GM19455 (cell line): ENCODE measurements around the gene TNFAIP3.
"Not testable (repeated sequence)": the region's sequence is repeated elsewhere in the genome, so short reads cannot be mapped to it uniquely, and the experiment has no call there.

Experiments
- ATAC-seq: cut with Tn5 transposase; IDR thresholded peaks from one replicate; pipeline ENCODE4 v1.9.1; 2021; ENCODE audit not compliant: unreplicated experiment

The TNFAIP3 gene

GRCh38 chr6:137844327-137844726 lies 22.7 kb upstream of the TNFAIP3 start:
- not testable (repeated sequence) for ATAC-seq

- not testable (repeated sequence) for ATAC-seq
These were observed 22.3 kb upstream of the TNFAIP3 start for GRCh38 chr6:137844773-137845172.

GRCh38 chr6:137845460-137845859 lies 21.6 kb upstream of the TNFAIP3 start:
- no peak for ATAC-seq

GRCh38 chr6:137846274-137846673 lies 20.8 kb upstream of the TNFAIP3 start:
- no peak for ATAC-seq

GRCh38 chr6:137846772-137847313 lies 20.2 kb upstream of the TNFAIP3 start:
- ATAC-seq = no peak

GRCh38 chr6:137847748-137848147 lies 19.3 kb upstream of the TNFAIP3 start:
- ATAC-seq = no peak

- no peak for ATAC-seq
These were observed 18.4 kb upstream of the TNFAIP3 start for GRCh38 chr6:137848672-137849071.

GRCh38 chr6:137849181-137849980 lies 17.7 kb upstream of the TNFAIP3 start:
- ATAC-seq = no peak

GRCh38 chr6:137849981-137850714 lies 16.9 kb upstream of the TNFAIP3 start:
- ATAC-seq = no peak

GRCh38 chr6:137850816-137851602 lies 16.1 kb upstream of the TNFAIP3 start:
- ATAC-seq = no peak

GRCh38 chr6:137851669-137852068 lies 15.4 kb upstream of the TNFAIP3 start:
- no peak for ATAC-seq

GRCh38 chr6:137852346-137852745 lies 14.7 kb upstream of the TNFAIP3 start:
- no peak for ATAC-seq

GRCh38 chr6:137852811-137853210 lies 14.2 kb upstream of the TNFAIP3 start:
- no peak for ATAC-seq

GRCh38 chr6:137853569-137854213 lies 13.4 kb upstream of the TNFAIP3 start:
- ATAC-seq = no peak

- no peak for ATAC-seq
These were observed 10.7 kb upstream of the TNFAIP3 start for GRCh38 chr6:137856138-137856898.

- no peak for ATAC-seq
These were observed 8.0 kb upstream of the TNFAIP3 start for GRCh38 chr6:137859025-137859424.

- no peak for ATAC-seq
These were observed 6.6 kb upstream of the TNFAIP3 start for GRCh38 chr6:137860394-137861005.

- no peak for ATAC-seq
These were observed 5.3 kb upstream of the TNFAIP3 start for GRCh38 chr6:137861550-137862337.
